NCI-H1436 treated with DMSO at 0.1 percent for 48 hours (cell line): ENCODE data around the gene NKAPL.

Experiments used
- DNase-seq: peaks from one replicate; lab custom pipeline; 2025; lab: John Stamatoyannopoulos, UW

NKAPL gene

DNA sequence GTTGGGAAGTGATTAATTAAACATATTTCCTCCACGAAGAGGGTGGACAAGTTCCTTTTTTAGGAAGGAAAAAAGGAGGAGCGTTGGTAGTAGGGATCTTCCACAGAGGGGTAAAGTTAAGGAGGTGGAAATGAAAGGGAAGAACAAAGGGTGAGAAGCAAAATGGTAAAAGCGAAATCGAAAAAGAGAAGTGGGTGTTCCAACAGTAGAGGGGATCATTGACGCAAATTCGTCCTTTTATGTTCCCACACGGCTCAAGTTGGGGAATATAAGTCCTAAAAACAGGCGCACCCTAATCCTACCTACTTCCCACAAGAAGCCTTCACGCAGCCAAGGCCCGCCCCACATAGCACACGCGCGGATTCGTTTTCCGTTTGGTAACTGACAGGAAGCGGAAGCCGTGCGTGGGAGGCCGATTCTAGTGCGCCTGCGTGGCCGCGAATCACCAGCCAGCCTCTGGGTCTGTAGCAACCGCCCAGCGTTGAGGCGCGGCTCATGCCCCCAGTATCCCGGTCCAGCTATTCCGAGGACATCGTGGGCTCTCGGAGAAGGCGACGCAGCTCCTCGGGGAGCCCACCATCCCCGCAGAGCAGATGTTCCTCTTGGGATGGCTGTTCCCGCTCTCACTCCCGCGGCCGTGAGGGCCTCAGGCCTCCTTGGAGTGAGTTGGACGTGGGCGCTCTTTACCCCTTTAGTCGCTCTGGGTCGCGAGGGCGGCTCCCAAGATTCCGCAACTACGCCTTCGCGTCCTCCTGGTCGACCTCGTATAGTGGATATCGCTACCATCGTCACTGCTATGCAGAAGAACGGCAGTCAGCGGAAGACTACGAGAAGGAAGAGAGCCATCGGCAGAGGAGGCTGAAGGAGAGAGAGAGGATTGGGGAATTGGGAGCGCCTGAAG lies at the start of gene NKAPL:
Gene NKAPL, plus strand, starts transcription at position 421 of the 901 bp plus-strand sequence. Its CDS starts 75 bp downstream, at position 496.
- DNase-seq, result no peak

DNA sequence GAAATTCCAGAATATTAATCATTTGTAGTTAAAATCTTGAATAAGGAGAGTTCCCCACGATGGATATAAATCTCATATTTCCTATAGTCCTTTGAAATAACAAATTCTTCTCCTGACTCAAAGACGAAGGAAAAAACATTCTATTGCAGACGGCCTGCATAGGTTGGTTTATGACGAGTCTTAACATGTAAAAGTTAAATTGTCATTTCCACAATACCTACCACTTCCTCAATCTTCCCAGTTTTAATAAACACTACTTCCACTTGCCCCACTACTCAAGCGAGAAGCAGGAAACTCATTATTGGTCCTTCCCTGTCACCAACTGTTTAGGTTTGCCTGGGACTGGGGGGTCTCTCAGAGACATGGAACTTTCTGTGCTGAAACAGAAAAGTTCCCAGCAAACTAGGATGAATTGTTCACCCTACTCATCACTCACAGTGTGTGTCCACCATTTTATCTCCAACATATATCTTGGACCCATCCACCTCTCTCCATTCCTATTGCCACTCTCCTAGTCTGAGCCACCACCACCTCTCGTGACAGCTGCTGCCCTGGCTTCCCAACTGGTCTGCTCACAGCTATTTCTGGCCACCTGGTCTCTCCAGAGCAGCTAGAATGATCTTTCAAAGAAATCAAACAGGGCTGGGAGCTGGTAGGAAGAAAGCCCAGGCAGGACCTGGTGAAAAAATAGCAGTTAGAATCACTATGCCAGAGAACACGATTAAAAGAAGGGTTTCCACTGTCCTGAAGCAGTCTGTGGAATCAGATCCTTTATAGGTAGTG lies 49.2 kb upstream of the NKAPL start:
- no peak for DNase-seq

GRCh38 chr6:28211840-28212509 lies 47.1 kb upstream of the NKAPL start:
- DNase-seq, result no peak

- peak; percentile 66 for DNase-seq
These were observed 46.4 kb upstream of the NKAPL start for GRCh38 chr6:28212510-28213212.

DNA sequence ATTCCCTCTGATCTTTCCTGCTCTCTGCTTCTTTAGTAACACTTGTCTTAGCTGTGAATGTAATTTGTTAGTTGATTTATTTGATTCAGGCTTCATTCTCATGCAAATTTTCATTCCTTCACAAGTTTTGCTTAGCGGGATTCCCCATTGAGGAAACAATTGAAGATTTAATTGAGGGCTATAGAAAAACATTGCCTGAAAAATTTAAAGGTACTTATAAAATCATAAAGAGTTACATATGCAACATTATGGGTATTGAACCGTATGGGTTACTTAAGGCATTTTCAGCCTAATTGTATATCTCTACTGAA lies 45.9 kb upstream of the NKAPL start:
- no peak for DNase-seq

DNA sequence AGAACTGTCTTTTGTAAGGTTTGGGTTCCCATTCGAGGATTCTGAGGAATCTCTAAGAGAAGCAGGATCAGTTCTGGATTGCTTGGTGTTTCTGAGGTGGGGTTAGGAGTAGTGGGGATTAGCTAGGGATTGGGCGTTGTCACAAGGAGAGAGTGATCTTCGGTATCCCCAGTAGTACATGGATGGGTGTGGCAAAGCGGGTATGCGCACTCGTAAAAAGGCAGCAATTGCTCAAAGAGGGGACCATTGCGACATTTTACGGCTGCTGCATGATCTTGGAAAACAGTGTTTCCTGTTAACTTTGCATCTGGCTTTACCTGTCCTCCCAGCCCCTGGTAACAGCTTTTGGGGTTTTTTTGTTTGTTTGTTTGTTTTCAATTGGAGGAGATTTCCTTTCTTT lies 43.7 kb upstream of the NKAPL start:
- DNase-seq, result no peak

GRCh38 chr6:28217890-28218289 lies 41.2 kb upstream of the NKAPL start:
- DNase-seq, result no peak

- DNase-seq, result no peak
These were observed 40.5 kb upstream of the NKAPL start for GRCh38 chr6:28218312-28219248.

DNA sequence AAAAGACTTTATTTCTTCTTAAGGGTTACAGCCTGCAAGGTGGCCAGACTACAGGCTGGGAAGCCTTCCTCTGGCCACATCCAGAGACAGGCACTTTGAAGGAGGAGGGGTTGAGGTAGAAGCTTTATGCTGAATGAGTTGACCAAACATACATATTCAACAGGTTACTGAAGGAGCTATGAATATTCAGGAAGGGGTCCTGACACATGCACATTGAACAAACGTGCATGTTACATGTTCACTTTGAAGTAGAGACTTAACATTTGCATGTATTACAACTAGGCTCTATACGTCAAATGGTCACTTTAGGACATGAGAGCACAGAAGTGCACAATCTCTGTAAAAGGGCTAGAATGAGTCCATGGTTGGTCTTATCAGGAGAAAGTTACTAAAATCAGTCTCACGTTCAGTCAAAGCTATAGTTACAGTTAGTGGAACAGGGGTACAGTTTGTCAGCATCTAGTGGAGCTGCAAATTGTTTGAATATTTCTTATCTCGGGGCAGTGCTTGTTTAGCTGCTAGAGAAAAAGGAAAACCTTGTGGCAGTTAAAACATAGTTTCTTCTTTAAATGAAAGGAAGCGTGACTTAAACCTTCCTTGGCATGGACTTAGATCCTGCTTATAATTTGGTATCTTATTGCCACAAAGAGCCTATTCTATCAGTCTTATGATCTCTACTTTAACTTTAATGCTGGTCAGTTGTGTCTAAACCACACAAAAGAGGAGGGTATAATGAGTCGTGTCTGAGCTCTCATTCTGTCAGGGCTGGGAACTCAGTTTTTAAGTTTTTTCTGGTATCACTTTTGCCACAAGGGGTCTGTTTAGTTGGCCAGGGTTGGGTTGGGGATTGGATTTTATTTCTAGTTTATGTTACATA lies 38.6 kb upstream of the NKAPL start:
- no peak for DNase-seq

DNA sequence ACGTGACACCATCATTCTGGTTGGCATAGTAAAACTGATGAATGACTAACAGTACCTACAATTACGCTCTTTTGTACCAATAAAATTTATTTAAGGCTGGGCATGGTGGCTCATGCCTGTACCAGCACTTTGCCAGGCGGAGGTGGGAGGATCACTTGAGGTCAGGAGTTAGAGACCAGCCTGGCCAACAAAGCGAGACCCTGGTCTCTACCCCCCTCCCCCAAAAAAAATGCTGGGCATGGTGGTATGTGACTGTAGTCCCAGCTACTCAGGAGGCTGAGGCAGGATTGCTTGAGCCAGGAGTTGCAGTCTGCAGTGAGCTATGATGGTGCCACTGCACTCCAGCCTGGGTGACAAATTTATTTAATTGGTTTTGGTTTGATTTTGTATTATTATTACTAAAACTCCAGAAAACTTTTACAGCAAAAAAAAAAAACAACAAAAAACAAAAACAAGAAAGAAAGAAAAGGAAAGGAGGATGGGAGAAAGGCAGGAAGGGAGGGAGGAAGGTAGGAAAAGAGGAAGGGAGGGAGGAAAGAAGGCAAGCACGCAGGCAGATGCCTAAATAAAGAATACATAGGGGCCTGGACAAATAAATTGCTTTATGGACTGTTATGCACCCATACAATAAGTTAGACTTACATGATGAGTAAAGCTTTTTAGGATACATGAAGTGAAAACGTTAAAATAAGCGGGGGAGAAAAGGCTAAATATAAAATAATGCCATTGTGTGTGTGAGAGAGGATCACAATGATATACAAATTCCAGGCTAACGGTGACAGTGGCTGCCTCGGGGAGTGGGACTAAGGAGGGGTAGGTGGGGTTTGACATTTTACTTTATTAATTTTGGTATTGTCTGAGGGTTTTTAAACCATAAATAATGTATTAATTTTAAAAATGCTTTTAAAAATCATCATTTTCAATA lies 34.7 kb upstream of the NKAPL start:
- DNase-seq, result no peak

DNA sequence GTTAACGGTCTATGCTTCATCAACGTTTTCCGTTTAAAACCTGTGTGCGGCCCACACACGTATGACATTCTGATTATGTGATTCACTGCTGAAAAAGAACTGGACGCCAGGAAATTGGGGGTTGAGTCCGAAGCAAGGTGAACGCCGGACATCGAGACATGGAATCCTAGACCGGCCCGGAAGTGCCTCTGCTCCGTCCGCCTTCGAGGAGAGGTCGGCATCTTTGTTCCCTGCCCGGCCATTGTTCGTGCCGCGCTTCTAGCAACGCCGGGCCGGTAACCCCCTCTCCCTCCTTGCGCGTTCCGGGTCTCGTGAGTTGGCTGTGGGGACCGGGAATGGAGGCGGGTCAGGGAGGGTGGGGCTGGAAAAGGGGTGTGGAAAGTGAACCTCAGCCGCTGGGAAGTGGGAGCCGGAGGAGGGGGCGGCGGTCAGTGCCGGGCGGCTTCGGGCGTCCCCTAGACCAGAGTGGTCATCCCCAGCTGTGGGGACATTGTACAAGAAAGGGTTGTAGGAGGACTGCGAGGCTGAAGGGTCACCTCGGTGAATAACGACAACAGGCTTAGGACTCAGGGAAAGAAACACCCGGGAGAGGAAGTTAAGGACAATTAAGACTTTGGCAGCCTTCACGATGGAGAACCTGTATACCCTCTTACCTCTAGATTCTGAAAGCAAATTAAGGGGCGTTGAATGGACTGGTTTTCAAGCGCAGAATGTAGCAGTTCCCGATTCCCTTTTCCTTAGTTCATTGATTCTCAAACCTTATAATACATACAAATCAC lies 33.9 kb upstream of the NKAPL start, which contains the start of gene ZSCAN9:
Gene ZSCAN9, plus strand, starts transcription at position 220 of the 779 bp plus-strand sequence. CDS start 1,810 bp downstream, outside the sequence.
- peak; percentile 33 for DNase-seq

GRCh38 chr6:28226460-28226859 lies 32.6 kb upstream of the NKAPL start:
- no peak for DNase-seq

DNA sequence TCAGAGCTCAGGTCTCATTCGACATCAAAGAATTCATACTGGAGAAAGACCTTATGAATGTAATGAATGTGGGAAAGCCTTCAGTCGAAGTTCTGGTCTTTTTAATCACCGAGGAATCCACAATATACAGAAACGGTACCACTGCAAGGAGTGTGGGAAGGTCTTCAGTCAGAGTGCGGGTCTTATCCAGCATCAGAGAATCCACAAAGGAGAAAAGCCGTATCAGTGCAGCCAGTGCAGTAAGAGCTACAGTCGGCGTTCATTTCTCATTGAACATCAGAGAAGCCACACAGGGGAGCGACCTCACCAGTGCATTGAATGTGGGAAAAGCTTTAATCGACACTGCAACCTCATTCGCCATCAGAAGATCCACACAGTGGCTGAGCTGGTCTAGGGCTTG lies 26.3 kb upstream of the NKAPL start:
- DNase-seq, result no peak

DNA sequence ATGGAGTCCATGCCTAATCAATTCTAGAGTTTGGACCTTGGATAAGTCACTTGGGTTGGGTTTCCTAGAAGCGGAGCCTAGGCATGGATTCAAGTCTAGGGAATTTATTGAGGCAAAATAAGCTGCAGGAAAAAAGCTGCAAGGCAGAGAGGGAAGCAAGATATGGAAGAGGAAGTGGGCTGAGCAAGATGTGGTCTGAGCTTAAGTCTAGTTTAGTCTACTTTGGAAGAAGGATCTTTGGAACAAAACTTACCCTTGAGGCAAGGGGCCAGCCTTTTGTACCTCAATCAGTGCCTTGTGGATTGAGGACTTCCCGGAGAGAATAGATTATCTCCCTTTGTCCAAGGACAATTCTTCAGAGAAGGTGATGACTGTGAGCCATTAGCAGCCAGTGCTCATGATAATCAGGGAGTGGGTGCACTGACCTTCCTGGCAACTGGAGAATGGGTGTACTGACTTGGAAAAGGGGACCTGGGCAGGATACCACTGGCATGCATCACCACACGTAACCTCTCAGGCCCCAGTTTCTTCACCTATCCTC lies 23.1 kb upstream of the NKAPL start:
- DNase-seq, result no peak

DNA sequence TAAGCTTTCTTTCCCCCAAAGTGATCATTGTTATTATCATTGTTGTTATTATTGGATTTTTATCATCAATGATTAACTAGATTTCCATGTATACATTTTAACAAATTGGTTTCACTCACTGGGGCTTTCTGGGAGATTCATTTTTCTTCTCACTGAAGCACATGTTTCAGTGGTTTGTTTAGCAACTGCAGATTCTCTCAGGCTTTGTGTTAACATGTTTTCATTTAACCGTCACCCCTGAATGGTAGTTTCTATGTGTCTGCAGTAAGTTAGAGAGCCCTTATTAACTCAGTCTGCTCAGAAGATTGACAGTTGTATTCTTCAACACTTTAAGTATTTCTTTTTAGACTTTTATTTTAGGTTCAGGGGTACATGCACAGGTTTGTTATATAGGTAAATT lies 19.5 kb upstream of the NKAPL start:
- DNase-seq, result no peak

DNA sequence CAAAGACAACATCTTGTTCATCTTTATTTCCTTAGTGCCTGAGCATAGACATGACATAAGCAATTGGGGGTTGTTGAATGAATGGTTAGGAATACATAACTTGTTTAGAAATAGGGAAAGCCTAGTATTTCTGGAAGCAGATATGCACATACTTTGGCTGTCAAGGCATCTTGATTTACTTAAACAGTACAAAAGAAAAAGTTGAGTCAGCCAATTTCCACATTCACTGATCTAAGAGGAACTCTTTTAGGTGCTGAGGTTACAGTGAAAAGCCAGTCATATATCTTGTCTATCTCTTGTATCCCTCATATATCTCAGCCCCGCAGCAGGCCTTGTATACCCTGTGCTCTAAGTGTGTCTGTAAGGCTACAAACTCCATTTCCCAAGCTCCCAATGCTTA lies 18.6 kb upstream of the NKAPL start:
- DNase-seq, result no peak

DNA sequence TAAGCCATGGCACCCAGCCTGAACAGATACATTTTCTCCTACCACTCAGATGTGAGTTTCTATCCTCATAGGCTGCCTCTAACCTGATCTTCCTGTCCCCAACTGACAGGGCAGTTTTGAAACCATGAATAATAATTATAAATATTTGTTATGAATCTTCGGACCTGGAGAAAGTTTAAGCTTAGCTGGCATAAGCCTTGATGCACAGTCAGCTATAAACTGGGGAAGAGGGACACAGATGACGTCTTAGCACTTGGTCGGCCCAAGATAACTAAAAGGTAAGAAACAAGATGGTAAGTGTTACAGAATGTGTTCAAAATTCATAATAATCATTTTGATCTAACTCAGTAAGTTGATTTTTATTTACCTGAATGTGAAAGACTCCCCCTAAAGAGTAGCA lies 15.2 kb upstream of the NKAPL start:
- no peak for DNase-seq
